Measurements from ENCODE around the gene CFAP77. TPM values are rescaled to one million over a fixed set of nuclear protein-coding genes. Genes with fewer than 3 reads are reported as not detected.

CFAP77 gene
- total and polyA plus RNA-seq, 2 of the 8 experiments (the other 6 are each of a cell fraction or from before 2014, with no cell fraction given), result 0.63 to 0.97 TPM

DNA sequence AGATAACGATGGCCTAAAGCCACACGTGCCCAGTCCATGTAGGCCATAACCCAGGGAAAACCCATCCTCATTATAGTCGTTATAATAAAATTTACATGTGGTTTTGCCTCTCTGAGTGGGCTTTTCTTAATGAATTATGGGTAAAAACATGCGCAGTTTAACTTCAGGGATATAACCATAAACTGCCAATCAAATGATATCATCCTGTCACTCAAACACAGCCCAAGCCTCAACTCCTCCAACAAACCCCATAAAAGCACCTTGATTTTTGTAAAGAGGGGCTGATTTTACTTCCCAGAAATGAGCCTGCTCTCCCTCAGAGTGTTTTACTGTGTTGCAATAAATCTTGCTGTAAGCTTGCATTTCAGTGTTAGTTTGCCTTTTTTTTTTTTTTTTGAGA, 39.4 kb upstream of the CFAP77 start:
- H2BK12ac ChIP-seq (ENCODE audit: low read depth, low read length), result no peak overlapping the region
- no peak overlapping the region for H2AK5ac ChIP-seq (ENCODE audit: low read depth, low read length)
- POLR2A ChIA-PET (ENCODE audit: partially characterized antibody), result no interaction called here
- H3K4ac ChIP-seq (replicated peaks; ENCODE audit: insufficient read length, low read depth, low read length), result no peak overlapping the region
- H3K27ac ChIP-seq (ENCODE audit: low read depth, low read length), result no peak overlapping the region
- CTCF ChIA-PET (ENCODE audit: partially characterized antibody), result no interaction called here
- H3K14ac ChIP-seq (ENCODE audit: insufficient read length), result no peak overlapping the region
- H3K56ac ChIP-seq (replicated peaks; ENCODE audit: insufficient read length, low read depth, low read length), result no peak overlapping the region
- no peak overlapping the region for H3K4me3 ChIP-seq (ENCODE audit: extremely low read depth in 1 of 4, insufficient read depth in 2 of 4, low read depth in 3 of 4, low read length in 4 of 4)
- no peak overlapping the region for H2AFZ ChIP-seq (ENCODE audit: low read length)
- no peaks in the 10 kb centered on the region for H3K9me3 ChIP-seq (ENCODE audit: insufficient read depth in 2 of 2, low read depth in 1 of 2, low read length in 1 of 2)
- H3K4me2 ChIP-seq (ENCODE audit: insufficient read depth in 1 of 2, low read depth in 2 of 2, low read length in 2 of 2), result no peak overlapping the region
- WGBS, 2 experiments (ENCODE audit: extremely low coverage in 1 of 2, insufficient coverage in 1 of 2, insufficient read length in 1 of 2, insufficient replicate concordance in 2 of 2, low coverage in 1 of 2, low lambda C conversion rate in 2 of 2, missing lambda C conversion rate in 1 of 2), result 92% methylated on average over 4 of the region's 4 CpGs; no CpG with 5 or more reads in 1 of the 2 experiments
- H3K36me3 ChIP-seq (ENCODE audit: control insufficient read depth in 2 of 4, insufficient read depth in 4 of 4, low read length in 3 of 4), result peaks cover 0 to 7% (median 0%) of the 10 kb centered on the region in 4 experiments; a peak in 2 of 8 replicates
- no peaks in the 10 kb centered on the region for H4K20me1 ChIP-seq (replicated peaks in 1 of 2; ENCODE audit: control insufficient read depth in 1 of 2, insufficient read depth in 2 of 2, low read length in 2 of 2)
- H4K91ac ChIP-seq (replicated peaks; ENCODE audit: insufficient read length, low read length), result no peak overlapping the region
- no peak overlapping the region for H2BK120ac ChIP-seq (replicated peaks; ENCODE audit: low read depth, low read length)
- H3K23ac ChIP-seq (ENCODE audit: insufficient read length), result no peak overlapping the region
- H3K27me3 ChIP-seq (replicated peaks in 1 of 4; ENCODE audit: control insufficient read depth in 3 of 4, extremely low read depth in 1 of 4, insufficient read depth in 3 of 4, low read length in 3 of 4), result no peaks in the 10 kb centered on the region
- no peak overlapping the region for H3K18ac ChIP-seq (ENCODE audit: extremely low read depth, low read length)
- FAIRE-seq (no peak), DNase-seq (ENCODE audit: low read depth in 1 of 2, low spot score in 2 of 2) (no peak)
- H3K79me2 ChIP-seq (ENCODE audit: control insufficient read depth in 1 of 2, insufficient read depth in 2 of 2, low read length in 2 of 2), result no peaks in the 10 kb centered on the region
- no peak overlapping the region for H4K8ac ChIP-seq (ENCODE audit: extremely low read depth, insufficient read depth, low read length)
- H2BK5ac ChIP-seq (ENCODE audit: low read depth, low read length), result no peak overlapping the region
- no peak overlapping the region for H4K5ac ChIP-seq (ENCODE audit: insufficient read length, low read depth, low read length)
- TF ChIP-seq CEBPB (IDR thresholded peaks at IDR 0.05; ENCODE audit: low read depth, low read length), result no peak
- TF ChIP-seq MAFK (IDR thresholded peaks at IDR 0.05; ENCODE audit: low read depth, low read length), result no peak
- TF ChIP-seq JUND (IDR thresholded peaks at IDR 0.05; ENCODE audit: low read length), result no peak
- TF ChIP-seq HDAC6 (IDR thresholded peaks at IDR 0.05; ENCODE audit: low read depth, low read length), result no peak
- TF ChIP-seq, protein P1, sequence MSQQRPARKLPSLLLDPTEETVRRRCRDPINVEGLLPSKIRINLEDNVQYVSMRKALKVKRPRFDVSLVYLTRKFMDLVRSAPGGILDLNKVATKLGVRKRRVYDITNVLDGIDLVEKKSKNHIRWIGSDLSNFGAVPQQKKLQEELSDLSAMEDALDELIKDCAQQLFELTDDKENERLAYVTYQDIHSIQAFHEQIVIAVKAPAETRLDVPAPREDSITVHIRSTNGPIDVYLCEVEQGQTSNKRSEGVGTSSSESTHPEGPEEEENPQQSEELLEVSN (IDR thresholded peaks at IDR 0.05), result no peak
- TF ChIP-seq NANOG (IDR thresholded peaks at IDR 0.05; ENCODE audit: insufficient read depth, low read depth, low read length, poor library complexity, severe bottlenecking), result no peak
- no peak for TF ChIP-seq EP300 (IDR thresholded peaks at IDR 0.05; ENCODE audit: borderline replicate concordance in 1 of 2, low read depth in 2 of 2, low read length in 2 of 2)
- no peak for TF ChIP-seq EGR1 (IDR thresholded peaks at IDR 0.05; ENCODE audit: borderline replicate concordance, low read depth, low read length)
- TF ChIP-seq SIX5 (IDR thresholded peaks at IDR 0.05; ENCODE audit: low read depth, low read length), result no peak
- TF ChIP-seq PHF8 (conservative IDR thresholded peaks at IDR 0.05; ENCODE audit: low read depth, low read length), result no peak
- no peak overlapping the region for H2BK15ac ChIP-seq (ENCODE audit: low read length)
- no peaks in the 10 kb centered on the region for H3K79me1 ChIP-seq (ENCODE audit: low read depth, low read length)
- no peaks in the 10 kb centered on the region for H3K23me2 ChIP-seq (ENCODE audit: low read depth, low read length)
- H3K4me1 ChIP-seq (replicated peaks in 1 of 4; ENCODE audit: control insufficient read depth in 3 of 4, insufficient read depth in 4 of 4, low read length in 3 of 4), result no peaks in the 10 kb centered on the region
- no peak overlapping the region for H2BK20ac ChIP-seq (ENCODE audit: low read length)
- no peak overlapping the region for H3K9ac ChIP-seq (replicated peaks in 1 of 4; ENCODE audit: extremely low read depth in 1 of 4, low read depth in 3 of 4, low read length in 3 of 4)

Measured in H1 (cell line).